SK-N-SH (cell line): ENCODE results near the gene SRMS.

Source experiments
- CTCF ChIP-seq: fragments of 200-600 bp; sonication (generic); IDR thresholded peaks from 2 replicates; pipeline ENCODE4 v1.6.1; 2017; ENCODE audit warnings: antibody characterized with exemption, mild to moderate bottlenecking, moderate library complexity
- ELF1 ChIP-seq: IDR thresholded peaks from 2 replicates; pipeline ENCODE4 v1.4.0; 2012
- PBX3 ChIP-seq: IDR thresholded peaks from 2 replicates; pipeline ENCODE4; 2012
- POLR2AphosphoS5 ChIP-seq: IDR thresholded peaks from 2 replicates; pipeline ENCODE4 v1.6.1; 2012; ENCODE audit warnings: low read depth, low read length
- REST ChIP-seq: IDR thresholded peaks from 2 replicates; pipeline ENCODE4 v1.6.1; 2012; ENCODE audit warnings: mild to moderate bottlenecking, low read depth, low read length, moderate library complexity
- RFX5 ChIP-seq: IDR thresholded peaks from 2 replicates; pipeline ENCODE4 v1.6.1; 2012; ENCODE audit warnings: mild to moderate bottlenecking, improper control_type of control experiment, low read length
- SMC3 ChIP-seq: IDR thresholded peaks from 2 replicates; pipeline ENCODE4 v1.6.1; 2012; ENCODE audit warnings: low read depth, low read length, improper control_type of control experiment
- TAF1 ChIP-seq: IDR thresholded peaks from 2 replicates; pipeline ENCODE4 v1.6.1; 2012; ENCODE audit warnings: low read depth, mild to moderate bottlenecking, low read length, moderate library complexity, borderline replicate concordance
- TEAD4 ChIP-seq: IDR thresholded peaks from 2 replicates; pipeline ENCODE4 v1.4.0; 2012; ENCODE audit warnings: mild to moderate bottlenecking, borderline replicate concordance; ENCODE audit not compliant: insufficient read depth
- YY1 ChIP-seq: IDR thresholded peaks from 2 replicates; pipeline ENCODE4 v1.4.0; 2012; ENCODE audit warnings: low read depth, mild to moderate bottlenecking
- TF ChIP-seq, protein P1 (sequence below): IDR thresholded peaks from 2 replicates; pipeline ENCODE4 v1.4.0; 2012; ENCODE audit warnings: low read depth, borderline replicate concordance

- TF ChIP-seq SMC3 (no peak), TAF1 (no peak), CTCF (no peak), TEAD4 (no peak), RFX5 (no peak), POLR2AphosphoS5 (no peak), YY1 (no peak), REST (no peak), PBX3 (no peak), ELF1 (no peak)
- TF ChIP-seq, protein P1, sequence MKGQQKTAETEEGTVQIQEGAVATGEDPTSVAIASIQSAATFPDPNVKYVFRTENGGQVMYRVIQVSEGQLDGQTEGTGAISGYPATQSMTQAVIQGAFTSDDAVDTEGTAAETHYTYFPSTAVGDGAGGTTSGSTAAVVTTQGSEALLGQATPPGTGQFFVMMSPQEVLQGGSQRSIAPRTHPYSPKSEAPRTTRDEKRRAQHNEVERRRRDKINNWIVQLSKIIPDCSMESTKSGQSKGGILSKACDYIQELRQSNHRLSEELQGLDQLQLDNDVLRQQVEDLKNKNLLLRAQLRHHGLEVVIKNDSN, result no peak
Measured at GRCh38 chr20:63522091-63522868, 25.3 kb downstream of the SRMS start.
